ENCODE data around the gene CASS4. TPM values are rescaled to one million over a fixed set of nuclear protein-coding genes. Genes with fewer than 3 reads are reported as not detected.

CASS4 gene
- total RNA-seq, 2 donors from 2014 or later = not detected

DNA sequence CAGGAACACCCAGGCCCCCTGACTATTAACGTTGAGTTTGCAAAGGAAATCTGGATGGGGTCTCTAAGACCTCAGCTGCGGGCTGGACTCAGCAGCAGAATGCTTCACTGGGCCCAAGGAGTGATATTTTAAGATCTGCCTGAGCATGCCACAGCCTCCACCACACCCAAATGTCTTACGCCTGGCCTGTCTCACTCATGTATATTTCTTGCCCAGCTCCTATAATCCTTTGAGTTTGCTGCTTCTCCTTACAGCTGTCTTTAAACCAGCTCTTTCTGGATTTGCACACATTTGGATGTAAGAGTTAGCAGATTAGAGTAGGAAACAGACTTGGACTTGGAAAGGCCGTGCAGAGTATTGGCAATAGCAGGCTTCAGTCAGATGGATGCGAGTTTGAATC is 16.4 kb downstream of the CASS4 start:
- peaks cover 51% of the 10 kb centered on the region for H3K27me3 Mint-ChIP-seq (ENCODE audit: insufficient read depth)
- Histone ChIP-seq H3K9me3 (ENCODE audit: control insufficient read depth, low read length) (no peaks in the 10 kb centered on the region), H3K4me3 (ENCODE audit: low read length) (no peak overlapping the region), H3K4me1 (ENCODE audit: control insufficient read depth, insufficient read depth, low read length) (peaks cover 5% of the 10 kb centered on the region), H3K36me3 (ENCODE audit: control insufficient read depth, insufficient read depth, low read length) (no peaks in the 10 kb centered on the region), H3K27me3 (ENCODE audit: control insufficient read depth, insufficient read depth, low read length, poor library complexity, severe bottlenecking) (peaks cover 4% of the 10 kb centered on the region), H3K9ac (ENCODE audit: extremely low read depth, low read length, poor library complexity, severe bottlenecking) (no peak overlapping the region), H3K27ac (ENCODE audit: low read depth, low read length) (no peak overlapping the region)
- TF ChIP-seq, protein P1, sequence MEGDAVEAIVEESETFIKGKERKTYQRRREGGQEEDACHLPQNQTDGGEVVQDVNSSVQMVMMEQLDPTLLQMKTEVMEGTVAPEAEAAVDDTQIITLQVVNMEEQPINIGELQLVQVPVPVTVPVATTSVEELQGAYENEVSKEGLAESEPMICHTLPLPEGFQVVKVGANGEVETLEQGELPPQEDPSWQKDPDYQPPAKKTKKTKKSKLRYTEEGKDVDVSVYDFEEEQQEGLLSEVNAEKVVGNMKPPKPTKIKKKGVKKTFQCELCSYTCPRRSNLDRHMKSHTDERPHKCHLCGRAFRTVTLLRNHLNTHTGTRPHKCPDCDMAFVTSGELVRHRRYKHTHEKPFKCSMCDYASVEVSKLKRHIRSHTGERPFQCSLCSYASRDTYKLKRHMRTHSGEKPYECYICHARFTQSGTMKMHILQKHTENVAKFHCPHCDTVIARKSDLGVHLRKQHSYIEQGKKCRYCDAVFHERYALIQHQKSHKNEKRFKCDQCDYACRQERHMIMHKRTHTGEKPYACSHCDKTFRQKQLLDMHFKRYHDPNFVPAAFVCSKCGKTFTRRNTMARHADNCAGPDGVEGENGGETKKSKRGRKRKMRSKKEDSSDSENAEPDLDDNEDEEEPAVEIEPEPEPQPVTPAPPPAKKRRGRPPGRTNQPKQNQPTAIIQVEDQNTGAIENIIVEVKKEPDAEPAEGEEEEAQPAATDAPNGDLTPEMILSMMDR (conservative IDR thresholded peaks at IDR 0.05) = no peak
- no peak overlapping the region for H3K27ac Mint-ChIP-seq
- no peaks in the 10 kb centered on the region for H3K36me3 Mint-ChIP-seq (ENCODE audit: low read depth)
- peak; percentile 9 for DNase-seq
- WGBS, 2 experiments (ENCODE audit: insufficient coverage in 1 of 2, insufficient read length in 1 of 2) = 82 to 89% methylated on average over 3 to 5 of the region's 5 CpGs
- H3K4me1 Mint-ChIP-seq = peaks cover 8% of the 10 kb centered on the region
- no peaks in the 10 kb centered on the region for H3K9me3 Mint-ChIP-seq
- no peak overlapping the region for H3K4me3 Mint-ChIP-seq

DNA sequence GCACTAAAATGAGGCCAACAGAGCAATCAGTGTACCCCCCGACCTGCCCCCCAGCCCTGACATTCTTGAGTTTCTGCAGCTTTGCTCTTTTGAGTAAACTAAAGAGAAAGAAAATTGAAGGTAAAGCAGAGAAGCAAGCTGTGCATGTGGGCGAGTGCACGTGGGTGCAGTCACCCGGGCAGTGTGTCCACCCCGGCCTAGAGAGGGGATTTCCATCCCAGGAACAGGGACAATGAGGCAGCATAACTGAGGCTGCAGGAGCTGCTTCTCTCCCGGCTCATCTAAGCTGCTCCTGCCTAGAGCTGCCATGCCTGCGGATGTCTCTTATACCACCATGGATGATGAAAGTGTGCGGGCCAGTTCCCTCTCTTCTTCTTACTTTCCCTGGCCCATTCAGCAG is 16.8 kb downstream of the CASS4 start:
- Mint-ChIP-seq H3K4me1 (peaks cover 8% of the 10 kb centered on the region), H3K4me3 (no peak overlapping the region), H3K27me3 (ENCODE audit: insufficient read depth) (peaks cover 51% of the 10 kb centered on the region), H3K9me3 (no peaks in the 10 kb centered on the region), H3K27ac (no peak overlapping the region), H3K36me3 (ENCODE audit: low read depth) (no peaks in the 10 kb centered on the region)
- H3K9me3 ChIP-seq (ENCODE audit: control insufficient read depth, low read length) = no peaks in the 10 kb centered on the region
- TF ChIP-seq, protein P1 (conservative IDR thresholded peaks at IDR 0.05) = no peak
- peaks cover 4% of the 10 kb centered on the region for H3K27me3 ChIP-seq (ENCODE audit: control insufficient read depth, insufficient read depth, low read length, poor library complexity, severe bottlenecking)
- DNase-seq = peak; percentile 29
- H3K27ac ChIP-seq (ENCODE audit: low read depth, low read length) = no peak overlapping the region
- H3K4me3 ChIP-seq (ENCODE audit: low read length) = no peak overlapping the region
- peaks cover 5% of the 10 kb centered on the region for H3K4me1 ChIP-seq (ENCODE audit: control insufficient read depth, insufficient read depth, low read length)
- WGBS, 2 experiments (ENCODE audit: insufficient coverage in 1 of 2, insufficient read length in 1 of 2) = 89 to 90% methylated on average over 5 to 8 of the region's 8 CpGs
- no peaks in the 10 kb centered on the region for H3K36me3 ChIP-seq (ENCODE audit: control insufficient read depth, insufficient read depth, low read length)
- H3K9ac ChIP-seq (ENCODE audit: extremely low read depth, low read length, poor library complexity, severe bottlenecking) = no peak overlapping the region

DNA sequence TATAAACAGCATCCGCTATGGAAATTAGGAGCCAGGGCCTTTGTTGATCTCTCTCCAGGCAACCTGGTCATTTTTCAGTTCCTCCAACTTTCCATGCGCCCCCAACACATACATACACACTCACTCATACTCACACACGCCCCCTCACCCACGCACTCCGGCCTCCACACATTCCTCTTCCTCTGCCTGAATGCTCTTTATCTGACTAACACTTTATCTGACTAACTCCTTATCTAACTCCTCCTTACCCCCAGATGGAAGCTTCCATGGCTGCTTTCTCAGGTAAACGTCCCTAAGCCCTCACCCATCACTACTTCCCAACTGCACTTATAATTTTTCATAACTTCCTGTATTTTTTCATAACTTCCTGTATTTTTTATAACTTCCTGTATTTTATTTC is 17.4 kb downstream of the CASS4 start:
- H3K4me3 ChIP-seq (ENCODE audit: low read length) = no peak overlapping the region
- peaks cover 4% of the 10 kb centered on the region for H3K27me3 ChIP-seq (ENCODE audit: control insufficient read depth, insufficient read depth, low read length, poor library complexity, severe bottlenecking)
- no peak overlapping the region for H3K27ac Mint-ChIP-seq
- TF ChIP-seq, protein P1 (conservative IDR thresholded peaks at IDR 0.05) = no peak
- peaks cover 8% of the 10 kb centered on the region for H3K4me1 Mint-ChIP-seq
- no peak overlapping the region for H3K27ac ChIP-seq (ENCODE audit: low read depth, low read length)
- no peak overlapping the region for H3K4me3 Mint-ChIP-seq
- no peaks in the 10 kb centered on the region for H3K9me3 Mint-ChIP-seq
- H3K27me3 Mint-ChIP-seq (ENCODE audit: insufficient read depth) = peaks cover 47% of the 10 kb centered on the region
- 72 to 74% methylated on average over 6 of the region's 6 CpGs for WGBS, 2 experiments (ENCODE audit: insufficient coverage in 1 of 2, insufficient read length in 1 of 2)
- no peak for DNase-seq
- H3K9ac ChIP-seq (ENCODE audit: extremely low read depth, low read length, poor library complexity, severe bottlenecking) = no peak overlapping the region
- no peaks in the 10 kb centered on the region for H3K36me3 Mint-ChIP-seq (ENCODE audit: low read depth)
- no peaks in the 10 kb centered on the region for H3K36me3 ChIP-seq (ENCODE audit: control insufficient read depth, insufficient read depth, low read length)
- no peaks in the 10 kb centered on the region for H3K9me3 ChIP-seq (ENCODE audit: control insufficient read depth, low read length)
- peaks cover 5% of the 10 kb centered on the region for H3K4me1 ChIP-seq (ENCODE audit: control insufficient read depth, insufficient read depth, low read length)
